Esophagus mucosa (tissue), 1 donor: ENCODE measurements around the gene TOM1L1. TPM values are rescaled to one million over a fixed set of nuclear protein-coding genes. Genes with fewer than 3 reads are reported as not detected.

Experiments used
- ATAC-seq: fragments of 200-7000 bp; cut with Tn5 transposase; one replicate; pipeline ENCODE4 v1.9.1; 2020
- total RNA-seq: library from RNA; stranded (reverse); gene quantifications from one replicate; pipeline ENCODE4 v1.2.4, GENCODE V29; 2023
- donor health status: DM: yes; HTN: yes; CAD: no.

Gene TOM1L1
- total RNA-seq, 1 donor from 2014 or later: 34.6 TPM

DNA sequence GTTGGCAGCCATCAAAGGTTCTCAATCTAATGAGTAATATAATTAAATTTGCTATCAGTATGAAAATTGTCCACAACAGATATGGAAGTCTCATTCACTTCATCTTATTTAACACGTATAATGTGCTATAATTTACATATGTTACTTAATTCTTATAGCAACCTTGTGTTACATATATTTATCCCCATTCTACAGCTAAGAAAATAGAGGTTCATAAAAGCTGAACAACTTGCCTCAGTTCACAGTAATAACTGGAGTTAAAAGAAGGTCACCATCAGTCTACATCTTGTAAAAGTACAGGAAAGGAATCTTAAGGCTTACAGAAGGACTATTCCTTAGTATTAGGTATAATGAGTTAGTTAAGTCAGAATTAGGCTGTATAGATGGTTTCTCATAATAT is 95.8 kb downstream of the TOM1L1 start:
- no peak for ATAC-seq

DNA sequence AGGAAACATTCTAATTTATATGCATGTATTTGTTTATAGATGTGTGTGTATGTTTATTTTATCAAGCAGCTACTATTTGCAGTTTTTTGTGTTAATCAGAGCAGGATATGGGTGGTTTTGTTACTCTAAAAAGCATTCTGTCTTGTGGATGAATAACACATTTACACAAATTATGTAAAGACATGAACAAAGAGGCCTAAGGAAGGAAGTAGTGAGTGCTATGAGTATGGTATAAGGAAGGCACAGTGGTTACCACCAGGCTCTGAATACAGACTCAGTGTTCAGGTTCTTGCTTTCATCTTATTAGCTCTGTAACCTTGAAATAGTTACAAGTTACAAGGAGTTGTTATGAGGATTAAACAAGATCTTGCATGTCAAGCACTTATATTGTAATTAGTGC is 101.8 kb downstream of the TOM1L1 start:
- ATAC-seq: no peak

DNA sequence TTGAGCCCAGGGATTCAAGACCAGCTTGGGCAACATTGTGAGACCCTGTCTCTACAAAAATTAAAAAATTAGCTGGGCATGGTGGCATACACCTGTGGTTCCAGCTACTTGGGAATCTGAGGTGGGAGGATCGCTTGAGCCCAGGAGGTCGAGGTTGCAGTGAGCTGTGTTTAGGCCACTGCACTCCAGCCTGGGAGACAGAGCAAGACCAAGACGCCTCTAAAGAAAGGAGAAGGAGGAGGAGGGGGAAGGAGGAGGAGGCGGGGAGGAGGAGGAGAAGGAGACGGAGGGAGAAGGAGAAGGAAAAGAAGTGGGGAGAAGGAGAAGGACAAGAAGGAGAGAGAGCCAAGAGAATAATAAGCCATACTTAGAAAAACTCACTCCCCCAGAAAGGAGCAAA is 103.8 kb downstream of the TOM1L1 start:
- ATAC-seq: no peak

DNA sequence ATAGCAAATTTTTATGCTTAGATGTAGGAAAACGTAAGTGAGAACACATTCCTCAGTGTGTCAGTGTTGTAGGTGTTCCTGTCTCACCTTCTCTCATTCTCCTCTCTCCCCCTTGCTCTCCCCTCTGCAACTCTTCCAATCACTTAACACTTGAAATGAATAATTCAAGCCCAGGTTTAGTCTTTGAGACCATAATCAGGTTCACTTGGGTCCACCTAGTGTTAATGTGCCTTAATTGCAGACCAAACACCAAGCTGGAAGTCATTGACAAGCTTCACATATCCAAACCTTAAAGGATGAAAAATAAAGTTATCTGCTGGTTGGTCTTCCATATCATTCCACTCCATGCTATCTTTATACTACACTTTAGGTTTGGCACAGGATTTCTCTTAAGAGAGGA is 104.9 kb downstream of the TOM1L1 start:
- no peak for ATAC-seq

Other genes with a start within 250 kb of the TOM1L1 start
- gene COX11, start 67.8 kb downstream of the TOM1L1 start, total RNA-seq: 23.5 TPM
- 3.9 TPM for gene STXBP4, start 67.9 kb downstream of the TOM1L1 start, total RNA-seq